Cardiac fibroblast (primary cell): ENCODE data around the gene OPA3.

Experiments used
- DNase-seq, 2 donors: peaks; one replicate each; pipeline versions ENCODE4 v3.0.0 to v3.0.0-alpha.2; 2010; ENCODE audit warnings: low read depth in 2 of 2
- H3K4me3 ChIP-seq, 2 donors: replicated peaks in 1 of 2; 1 replicate in 1 of 2; 2 replicates in 1 of 2; pipeline ENCODE4 v1.5.1; 2011; ENCODE audit warnings: low read depth in 2 of 2, low read length in 2 of 2, mild to moderate bottlenecking in 2 of 2, moderate library complexity in 1 of 2
- CTCF ChIP-seq: IDR thresholded peaks from one replicate; pipeline ENCODE4 v1.5.1; 2011; ENCODE audit warnings: low read depth, mild to moderate bottlenecking, low read length, inconsistent platforms

The OPA3 gene

GRCh38 chr19:45527731-45528130 is 56.9 kb downstream of the OPA3 start:
- no peak for TF ChIP-seq CTCF
- H3K4me3 ChIP-seq = no peak overlapping the region
- no peak for DNase-seq

- no peak for DNase-seq
- H3K4me3 ChIP-seq = no peak overlapping the region
- no peak for TF ChIP-seq CTCF
Observed at GRCh38 chr19:45526971-45527370, 57.6 kb downstream of the OPA3 start.

- H3K4me3 ChIP-seq = no peak overlapping the region
- DNase-seq = peak; percentile 71 to 72
- TF ChIP-seq CTCF = no peak
Observed at GRCh38 chr19:45526143-45526542, 58.5 kb downstream of the OPA3 start.

GRCh38 chr19:45524575-45525129 is 60.0 kb downstream of the OPA3 start:
- no peak for TF ChIP-seq CTCF

GRCh38 chr19:45523642-45524256 is 60.9 kb downstream of the OPA3 start:
- H3K4me3 ChIP-seq = no peak overlapping the region
- peak; percentile 88 to 91 for DNase-seq
- TF ChIP-seq CTCF = peak; percentile 89

More at GRCh38 chr19:45524575-45525129, 60.0 kb downstream of the OPA3 start:
- H3K4me3 ChIP-seq = no peak overlapping the region
- no peak for DNase-seq

- no peak for TF ChIP-seq CTCF
- DNase-seq = no peak
- H3K4me3 ChIP-seq = no peak overlapping the region
Observed at GRCh38 chr19:45522010-45522941, 62.3 kb downstream of the OPA3 start.
